ENCODE data around the gene UPK3B.
"Not testable (repeated sequence)": the region's sequence is repeated elsewhere in the genome, so short reads cannot be mapped to it uniquely, and the experiment has no call there.

UPK3B gene

DNA sequence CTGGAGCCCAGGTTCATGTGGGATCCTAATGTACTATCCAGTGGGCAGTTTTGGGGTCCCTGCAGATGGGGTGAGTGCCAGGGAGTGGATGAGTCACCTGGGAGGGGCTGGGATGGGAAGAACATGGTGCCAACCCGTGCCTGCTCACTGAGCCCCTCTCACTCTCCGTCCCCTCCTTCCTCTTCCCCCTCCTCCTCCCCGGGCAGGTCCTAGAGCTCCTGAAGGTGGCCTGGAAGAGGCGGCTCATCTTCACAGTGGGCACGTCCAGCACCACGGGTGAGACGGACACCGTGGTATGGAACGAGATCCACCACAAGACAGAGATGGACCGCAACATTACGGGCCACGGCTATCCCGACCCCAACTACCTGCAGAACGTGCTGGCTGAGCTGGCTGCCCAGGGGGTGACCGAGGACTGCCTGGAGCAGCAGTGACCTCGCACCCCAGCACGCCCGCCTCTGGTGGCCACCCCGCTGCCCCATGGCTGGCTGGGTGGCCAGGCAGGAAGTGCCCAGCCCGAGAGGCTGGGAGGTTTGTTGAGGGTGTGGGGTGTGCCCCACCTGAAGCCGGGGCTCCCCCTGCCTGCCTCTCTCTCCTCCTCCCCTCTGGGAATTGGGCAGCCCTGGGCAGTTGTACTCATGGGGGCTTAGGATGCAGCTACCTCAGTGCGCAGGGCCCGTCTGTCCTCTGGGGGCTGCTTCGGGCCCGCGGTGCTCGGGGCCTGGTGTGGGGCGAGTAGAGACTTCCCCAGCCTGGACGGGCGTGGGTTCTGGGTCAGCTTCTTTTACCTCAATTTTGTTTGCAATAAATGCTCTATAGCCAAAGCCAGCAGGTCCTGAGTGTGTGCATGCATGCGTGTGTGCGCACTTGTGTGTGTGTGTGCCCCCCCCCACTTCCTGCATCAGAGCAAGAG lies 4.9 kb upstream of the UPK3B start:
- Mint-ChIP-seq H3K27ac (no peak overlapping the region), H3K4me1 (no peaks in the 10 kb centered on the region), H3K36me3 (peaks cover 8% of the 10 kb centered on the region), H3K9me3 (no peaks in the 10 kb centered on the region), H3K27me3 (no peaks in the 10 kb centered on the region), H3K4me3 (no peak overlapping the region)

DNA sequence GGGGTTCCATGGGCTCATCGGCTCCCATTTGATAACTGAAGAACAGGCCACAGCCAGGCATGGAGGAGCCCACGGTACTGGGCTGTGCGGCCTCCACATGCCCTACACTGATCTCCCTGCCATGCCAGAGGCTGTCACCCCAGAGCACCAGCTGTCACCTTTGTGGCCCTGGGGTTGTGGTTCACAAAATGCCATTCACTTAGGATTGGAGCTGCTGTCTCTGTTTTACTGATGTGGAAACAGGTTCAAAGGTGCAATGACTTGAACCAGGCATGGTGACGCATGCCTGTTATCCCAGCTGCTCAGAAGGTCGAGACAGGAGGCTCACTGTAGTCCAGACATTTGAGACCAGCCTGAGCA lies 4.3 kb upstream of the UPK3B start:
- no peaks in the 10 kb centered on the region for H3K4me1 Mint-ChIP-seq
- no peaks in the 10 kb centered on the region for H3K9me3 Mint-ChIP-seq
- peaks cover 8% of the 10 kb centered on the region for H3K36me3 Mint-ChIP-seq
- H3K27ac Mint-ChIP-seq, result no peak overlapping the region
- no peaks in the 10 kb centered on the region for H3K27me3 Mint-ChIP-seq
- H3K4me3 Mint-ChIP-seq, result no peak overlapping the region

DNA sequence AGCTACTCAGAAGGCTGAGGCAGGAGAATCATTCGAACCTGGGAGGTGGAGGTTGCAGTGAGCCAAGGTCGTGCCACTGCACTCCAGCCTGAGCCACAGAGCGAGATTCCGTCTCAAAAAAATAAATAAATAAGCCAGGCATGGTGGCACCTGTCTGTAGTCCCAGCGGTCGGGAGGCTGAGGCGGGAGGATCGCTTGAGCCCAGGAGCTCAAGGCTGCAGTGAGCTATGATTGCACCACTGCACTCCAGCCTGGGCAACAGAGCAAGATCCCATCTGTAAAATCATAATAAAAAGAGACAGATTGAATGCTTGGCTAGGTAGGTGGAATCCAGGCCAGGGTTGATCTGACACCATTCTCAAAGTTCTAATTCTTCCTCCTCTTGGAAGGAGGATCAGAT lies 3.7 kb upstream of the UPK3B start:
- peak overlapping the region; percentile 5 for H3K27ac Mint-ChIP-seq
- H3K4me3 Mint-ChIP-seq, H3K4me1 Mint-ChIP-seq, H3K36me3 Mint-ChIP-seq, H3K9me3 Mint-ChIP-seq, H3K27me3 Mint-ChIP-seq: not testable (repeated sequence)

DNA sequence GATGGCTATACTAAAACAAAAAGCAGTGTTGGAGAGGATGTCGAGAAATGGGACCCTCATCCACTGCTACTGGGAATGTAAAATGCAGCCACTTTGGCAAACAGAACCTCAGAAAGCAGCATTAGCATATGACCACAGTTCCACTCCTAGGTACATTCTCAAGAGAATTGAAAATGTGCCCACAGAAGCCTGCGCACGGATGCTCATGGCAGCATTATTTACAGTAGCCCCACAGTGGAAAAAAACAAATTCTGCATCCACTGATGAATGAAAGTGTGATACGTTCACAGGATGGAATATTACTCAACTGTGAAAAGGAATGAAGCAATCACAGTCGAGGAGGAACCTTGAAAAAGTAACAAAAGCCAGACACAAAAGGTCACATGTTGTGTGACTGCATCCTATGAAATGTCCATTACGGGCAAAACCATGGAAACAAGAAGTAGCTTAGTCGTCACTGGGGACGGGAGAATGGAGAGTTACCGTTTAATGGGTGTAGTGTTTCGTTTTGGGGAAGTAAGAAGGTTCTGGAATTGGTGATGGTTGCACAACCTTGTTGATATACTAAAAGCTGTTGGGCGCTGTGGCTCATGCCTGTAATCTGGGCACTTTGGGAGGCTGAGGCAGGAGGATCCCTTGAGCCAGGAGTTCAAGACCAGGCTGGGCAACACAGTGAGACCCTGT lies 2.5 kb upstream of the UPK3B start:
- peaks cover 8% of the 10 kb centered on the region for H3K36me3 Mint-ChIP-seq
- no peaks in the 10 kb centered on the region for H3K27me3 Mint-ChIP-seq
- no peaks in the 10 kb centered on the region for H3K4me1 Mint-ChIP-seq
- H3K9me3 Mint-ChIP-seq, result no peaks in the 10 kb centered on the region
- H3K4me3 Mint-ChIP-seq, result no peak overlapping the region
- H3K27ac Mint-ChIP-seq, result no peak overlapping the region

DNA sequence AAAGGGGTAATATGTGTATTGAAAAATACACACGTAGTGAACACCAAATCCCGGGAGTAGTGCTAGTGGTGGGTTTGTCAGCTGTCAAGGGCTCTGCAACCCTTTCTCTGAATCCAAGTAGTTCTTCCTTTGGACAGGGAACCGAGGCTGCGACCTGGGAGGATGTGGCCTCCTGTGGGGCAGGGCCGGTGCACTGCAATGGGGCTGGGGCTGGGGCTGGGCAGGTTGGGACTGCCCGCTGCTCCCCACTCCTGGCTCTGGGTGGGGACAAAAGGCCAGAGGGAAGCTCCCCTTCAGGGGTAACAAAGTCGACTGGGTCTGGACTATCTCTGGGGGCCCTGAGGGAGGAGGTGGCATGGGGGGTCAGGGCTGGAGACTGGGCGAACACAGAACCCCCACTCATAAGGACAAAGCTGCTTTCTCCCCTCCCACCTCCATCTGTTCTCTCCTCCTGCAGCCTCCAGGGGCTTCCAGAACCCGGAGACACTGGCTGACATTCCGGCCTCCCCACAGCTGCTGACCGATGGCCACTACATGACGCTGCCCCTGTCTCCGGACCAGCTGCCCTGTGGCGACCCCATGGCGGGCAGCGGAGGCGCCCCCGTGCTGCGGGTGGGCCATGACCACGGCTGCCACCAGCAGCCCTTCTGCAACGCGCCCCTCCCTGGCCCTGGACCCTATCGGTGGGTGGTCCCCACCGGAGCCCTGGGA lies 1.0 kb downstream of the UPK3B start:
- H3K27me3 Mint-ChIP-seq, H3K4me1 Mint-ChIP-seq, H3K36me3 Mint-ChIP-seq, H3K9me3 Mint-ChIP-seq, H3K4me3 Mint-ChIP-seq, H3K27ac Mint-ChIP-seq: not testable (repeated sequence)

DNA sequence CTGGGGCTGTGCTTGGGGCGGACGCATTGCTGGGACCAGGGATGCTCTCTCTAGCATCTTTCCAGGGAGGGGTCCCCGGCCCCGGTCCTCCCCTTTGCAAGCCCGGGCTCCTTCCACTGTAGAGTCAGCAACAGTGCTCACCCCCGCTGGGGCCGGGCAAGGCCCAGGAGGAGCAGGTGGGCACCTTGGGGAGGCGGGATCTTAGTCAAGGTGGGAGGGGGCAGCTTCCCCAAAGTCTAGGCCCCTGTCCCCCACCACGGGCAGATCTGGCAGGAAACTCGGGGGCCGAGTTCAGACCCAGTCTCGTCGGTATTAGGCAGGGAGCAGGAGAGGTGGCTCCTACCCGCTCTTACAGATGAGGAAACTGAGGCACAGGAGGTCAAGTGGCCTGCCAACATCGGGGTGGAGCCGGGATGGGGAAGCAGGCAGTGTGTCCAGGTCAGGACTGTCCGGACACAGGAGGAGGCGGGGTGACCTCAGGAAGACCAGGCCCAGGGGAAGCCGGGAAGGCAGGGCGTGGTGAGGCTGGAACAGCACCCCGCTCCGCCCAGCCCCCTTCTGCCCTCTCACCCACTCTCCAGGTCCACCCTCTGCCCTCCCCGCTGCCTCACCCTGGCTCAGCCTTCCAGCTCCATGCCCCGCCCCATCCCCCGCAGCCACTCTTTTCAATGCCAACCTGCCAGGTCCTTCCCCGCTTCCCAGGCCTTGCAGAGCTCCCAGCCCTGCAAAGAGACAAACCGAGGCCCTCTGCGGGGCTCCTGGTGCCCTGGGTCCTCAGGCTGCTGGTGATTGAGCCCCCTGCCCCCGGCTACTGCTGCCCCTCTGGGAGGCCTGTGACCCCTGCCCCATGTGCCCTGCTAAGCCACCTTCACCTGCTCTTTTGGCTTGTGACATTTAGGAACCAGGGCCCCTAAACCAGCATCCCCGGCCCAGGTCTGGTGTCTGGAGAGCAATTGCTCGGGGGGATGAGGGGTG lies 1.8 kb downstream of the UPK3B start:
- H3K36me3 Mint-ChIP-seq, H3K4me3 Mint-ChIP-seq, H3K9me3 Mint-ChIP-seq, H3K27me3 Mint-ChIP-seq, H3K4me1 Mint-ChIP-seq, H3K27ac Mint-ChIP-seq: not testable (repeated sequence)

DNA sequence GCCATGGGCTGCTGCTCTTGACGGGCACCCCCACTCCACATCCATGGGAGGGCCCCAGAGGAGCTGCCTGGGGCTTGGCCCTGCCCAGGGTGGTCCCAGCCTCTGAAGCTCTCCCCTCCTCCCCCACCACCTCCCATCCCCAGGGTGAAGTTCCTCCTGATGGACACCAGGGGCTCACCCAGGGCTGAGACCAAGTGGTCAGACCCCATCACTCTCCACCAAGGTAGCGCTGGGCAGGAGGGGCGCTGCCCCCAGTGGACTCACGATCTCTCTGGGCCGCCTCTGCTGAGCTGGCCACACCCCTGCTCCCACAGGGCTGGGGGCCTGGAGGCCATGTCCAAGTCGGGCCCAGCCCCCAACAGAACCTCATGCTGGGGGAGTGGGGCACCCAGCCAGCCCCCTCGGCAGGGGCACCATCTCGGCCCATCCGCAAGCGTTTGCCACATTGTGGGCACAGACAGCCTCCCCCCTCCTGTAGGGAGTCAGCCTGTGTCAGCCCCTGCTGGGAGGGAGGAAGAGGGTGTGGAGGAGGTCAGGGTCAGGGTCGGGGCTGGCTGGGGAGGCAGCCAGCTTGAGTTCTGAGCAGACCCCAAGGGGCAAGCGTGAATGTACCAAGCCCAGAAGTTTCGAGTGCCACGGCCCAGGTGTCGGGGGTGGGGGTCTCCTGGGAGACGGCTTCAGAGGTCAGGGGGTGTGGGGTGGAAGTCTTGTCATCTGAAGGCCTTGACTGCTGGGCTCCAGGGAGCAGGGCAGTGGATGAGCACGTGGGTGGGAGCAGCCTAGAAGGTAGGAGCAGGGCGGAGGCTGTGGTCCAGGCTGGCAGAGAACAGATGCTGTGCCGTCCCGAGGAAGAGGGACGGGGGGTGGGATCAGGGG lies 2.8 kb downstream of the UPK3B start:
- no peak overlapping the region for H3K27ac Mint-ChIP-seq
- no peaks in the 10 kb centered on the region for H3K36me3 Mint-ChIP-seq
- H3K4me1 Mint-ChIP-seq, result no peaks in the 10 kb centered on the region
- no peak overlapping the region for H3K4me3 Mint-ChIP-seq
- H3K9me3 Mint-ChIP-seq, result no peaks in the 10 kb centered on the region
- H3K27me3 Mint-ChIP-seq, result no peaks in the 10 kb centered on the region

DNA sequence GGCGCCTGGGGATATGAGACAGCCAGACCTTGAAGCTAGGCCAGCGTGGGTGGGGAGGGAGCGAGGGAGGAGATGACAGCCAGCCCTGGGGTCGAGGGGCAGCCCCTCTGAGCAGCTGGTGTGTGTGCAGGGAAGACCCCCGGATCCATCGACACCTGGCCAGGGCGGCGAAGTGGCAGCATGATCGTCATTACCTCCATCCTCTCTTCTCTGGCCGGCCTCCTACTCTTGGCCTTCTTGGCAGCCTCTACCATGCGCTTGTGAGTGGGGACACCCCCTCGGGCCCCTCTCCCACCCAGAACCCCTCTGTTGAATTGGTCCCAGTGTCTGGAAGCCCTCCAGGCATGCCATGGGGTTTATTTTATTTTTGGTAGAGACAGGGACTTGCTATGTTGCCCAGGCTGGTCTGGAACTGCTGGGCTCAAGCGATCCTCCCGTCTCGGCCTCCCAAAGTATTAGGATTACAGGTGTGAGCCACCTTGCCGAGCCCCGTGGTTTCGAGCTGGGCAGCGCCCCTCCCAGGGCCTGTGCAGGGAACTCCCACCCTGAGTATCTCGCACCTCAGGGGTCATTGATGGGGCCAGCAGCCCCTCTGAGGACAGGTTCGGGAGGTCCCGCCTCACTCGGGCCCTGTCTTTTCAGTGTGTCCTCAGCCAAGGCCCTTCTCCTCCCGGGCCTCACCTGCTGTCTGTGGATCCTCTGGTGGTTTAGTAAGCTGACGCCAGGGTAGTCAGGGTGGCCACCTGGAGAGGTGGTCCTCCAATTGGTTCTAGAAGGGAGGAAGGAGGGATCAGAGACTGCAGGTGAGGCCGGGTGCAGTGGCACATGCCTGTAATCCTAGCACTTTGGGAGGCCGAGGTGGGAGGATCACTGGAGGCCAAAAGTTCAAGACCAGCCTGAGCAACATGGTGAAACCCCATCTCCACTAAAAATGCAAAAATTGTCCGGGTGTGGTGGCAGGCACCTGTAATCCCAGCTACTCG lies 3.8 kb downstream of the UPK3B start:
- Mint-ChIP-seq H3K4me1 (no peaks in the 10 kb centered on the region), H3K4me3 (no peak overlapping the region), H3K36me3 (no peaks in the 10 kb centered on the region), H3K27ac (no peak overlapping the region), H3K9me3 (no peaks in the 10 kb centered on the region), H3K27me3 (no peaks in the 10 kb centered on the region)

DNA sequence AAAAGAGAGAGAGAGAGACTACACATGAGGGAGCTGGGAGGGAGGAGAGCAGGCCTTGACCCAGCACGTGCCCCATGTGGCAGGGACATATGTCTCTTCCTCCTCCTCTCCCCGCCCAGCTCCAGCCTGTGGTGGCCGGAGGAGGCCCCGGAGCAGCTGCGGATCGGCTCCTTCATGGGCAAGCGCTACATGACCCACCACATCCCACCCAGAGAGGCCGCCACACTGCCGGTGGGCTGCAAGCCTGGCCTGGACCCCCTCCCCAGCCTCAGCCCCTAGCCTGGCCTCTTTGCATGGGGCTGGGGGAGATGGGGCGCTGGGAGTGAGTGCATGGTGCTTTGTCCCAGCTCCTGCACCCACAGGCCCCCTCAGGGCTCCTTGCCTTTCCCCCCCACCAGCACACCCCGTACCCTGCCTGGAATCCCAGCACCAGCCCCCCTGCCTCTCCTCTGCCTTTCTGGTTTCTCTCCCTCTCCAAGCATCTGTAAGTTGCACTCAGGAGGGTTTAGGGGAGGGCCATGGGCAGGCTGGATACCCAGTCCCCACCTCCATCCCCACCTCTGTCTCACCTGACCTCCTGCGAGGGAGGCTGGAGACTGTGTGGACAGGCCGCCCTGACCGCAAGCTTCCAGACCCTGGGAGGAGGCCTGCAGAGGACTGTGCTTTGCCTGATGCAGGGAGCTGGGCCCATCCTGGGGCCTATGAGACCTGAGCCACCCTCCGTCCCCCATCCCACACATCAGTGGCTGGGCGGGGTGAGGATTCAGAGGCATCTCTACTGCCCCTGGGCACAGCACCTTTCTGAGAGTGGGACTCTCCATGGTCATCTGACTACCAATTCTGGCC lies 4.8 kb downstream of the UPK3B start:
- Mint-ChIP-seq H3K9me3 (no peaks in the 10 kb centered on the region), H3K27me3 (no peaks in the 10 kb centered on the region), H3K4me3 (no peak overlapping the region), H3K4me1 (no peaks in the 10 kb centered on the region), H3K27ac (no peak overlapping the region), H3K36me3 (no peaks in the 10 kb centered on the region)

DNA sequence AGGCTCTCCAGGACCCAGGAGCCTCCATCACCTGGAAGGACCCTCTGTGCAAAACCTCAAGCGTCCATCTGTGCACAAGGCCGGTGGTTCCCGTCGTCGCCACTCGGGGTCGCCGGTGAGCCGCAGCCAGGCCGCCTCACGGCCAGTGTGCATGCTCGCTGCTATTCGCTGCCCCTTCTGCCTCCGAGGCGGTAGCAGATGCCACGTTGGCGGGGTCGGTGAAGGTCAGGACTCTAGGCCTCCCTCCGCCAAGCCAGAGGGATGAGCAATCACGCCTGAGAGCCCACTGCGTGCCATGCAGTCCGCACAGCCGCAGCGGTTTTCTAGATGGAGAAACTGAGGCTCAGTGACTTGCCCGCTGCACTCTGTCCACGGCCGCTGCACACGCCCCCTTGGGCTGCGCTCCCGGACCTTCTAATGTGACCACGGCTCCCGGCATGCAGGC lies 5.7 kb downstream of the UPK3B start:
- no peak overlapping the region for H3K4me3 Mint-ChIP-seq
- no peak overlapping the region for H3K27ac Mint-ChIP-seq
- H3K4me1 Mint-ChIP-seq, result no peaks in the 10 kb centered on the region
- no peaks in the 10 kb centered on the region for H3K9me3 Mint-ChIP-seq
- H3K27me3 Mint-ChIP-seq, result no peaks in the 10 kb centered on the region
- no peaks in the 10 kb centered on the region for H3K36me3 Mint-ChIP-seq

DNA sequence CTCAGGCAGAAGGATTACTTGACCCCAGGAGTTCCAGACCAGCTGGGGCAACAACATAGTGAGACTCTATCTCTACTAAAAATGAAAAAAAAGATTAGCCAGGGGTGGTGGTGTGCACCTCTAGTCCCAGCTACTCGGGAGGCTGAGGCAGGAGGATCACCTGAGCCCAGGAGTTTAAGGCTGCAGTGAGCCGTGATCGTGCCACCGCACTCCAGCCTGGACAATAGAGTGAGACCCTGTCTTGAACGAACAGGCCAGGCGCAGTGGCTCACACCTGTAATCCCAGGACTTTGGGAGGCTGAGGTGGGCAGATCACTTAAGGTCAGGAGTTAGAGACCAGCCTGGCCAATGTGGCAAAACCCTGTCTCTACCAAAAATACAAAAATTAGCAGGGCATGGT lies 6.6 kb downstream of the UPK3B start:
- H3K27ac Mint-ChIP-seq, H3K4me3 Mint-ChIP-seq, H3K36me3 Mint-ChIP-seq, H3K27me3 Mint-ChIP-seq, H3K4me1 Mint-ChIP-seq, H3K9me3 Mint-ChIP-seq: not testable (repeated sequence)

DNA sequence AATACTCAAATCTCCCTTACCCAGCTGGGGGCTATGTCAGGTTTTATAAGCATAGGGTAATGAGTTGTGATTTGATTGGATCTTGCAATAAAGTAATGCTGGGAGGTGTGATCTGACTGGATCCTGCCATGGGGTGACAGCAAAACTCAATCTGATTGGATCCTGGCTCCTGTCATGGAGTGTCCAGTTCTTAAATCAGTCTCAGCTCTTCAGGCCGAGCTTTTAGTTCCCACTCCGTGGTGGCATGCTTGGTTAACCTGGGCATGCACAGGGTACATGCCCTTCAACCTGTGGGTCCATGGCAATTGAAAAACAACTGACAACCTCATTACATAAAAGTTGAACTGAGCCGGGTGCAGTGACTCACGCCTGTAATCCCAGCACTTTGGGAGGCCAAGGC lies 15.8 kb downstream of the UPK3B start:
- H3K4me3 Mint-ChIP-seq, H3K4me1 Mint-ChIP-seq, H3K27me3 Mint-ChIP-seq, H3K9me3 Mint-ChIP-seq, H3K36me3 Mint-ChIP-seq, H3K27ac Mint-ChIP-seq: not testable (repeated sequence)

DNA sequence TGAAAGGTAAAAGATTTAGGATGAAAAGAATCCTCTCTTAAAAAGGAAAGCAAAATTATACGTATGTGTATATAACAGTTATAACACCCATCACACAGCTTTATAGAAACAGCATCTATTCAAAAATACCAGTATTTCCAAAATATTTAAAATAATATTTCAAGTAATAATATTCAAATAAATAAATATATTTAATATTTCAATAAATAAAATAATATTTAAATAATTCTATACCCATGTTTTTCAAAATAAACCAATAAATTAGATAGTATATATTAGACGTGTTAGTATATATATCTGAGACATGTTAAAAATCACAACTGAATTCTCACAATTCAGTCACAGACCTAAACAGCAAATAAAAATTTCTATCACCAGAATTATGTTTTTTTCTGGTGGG lies 21.3 kb downstream of the UPK3B start:
- H3K27ac Mint-ChIP-seq, H3K4me1 Mint-ChIP-seq, H3K27me3 Mint-ChIP-seq, H3K9me3 Mint-ChIP-seq, H3K4me3 Mint-ChIP-seq, H3K36me3 Mint-ChIP-seq: not testable (repeated sequence)
